HG03060 (cell line): ENCODE data around the gene ZFP36L2.

ENCODE experiments used
- ATAC-seq: cut with Tn5 transposase; IDR thresholded peaks from one replicate; pipeline ENCODE4 v1.9.1; 2021; ENCODE audit warnings: low read depth, moderate number of reproducible peaks; ENCODE audit not compliant: unreplicated experiment

Gene ZFP36L2

DNA sequence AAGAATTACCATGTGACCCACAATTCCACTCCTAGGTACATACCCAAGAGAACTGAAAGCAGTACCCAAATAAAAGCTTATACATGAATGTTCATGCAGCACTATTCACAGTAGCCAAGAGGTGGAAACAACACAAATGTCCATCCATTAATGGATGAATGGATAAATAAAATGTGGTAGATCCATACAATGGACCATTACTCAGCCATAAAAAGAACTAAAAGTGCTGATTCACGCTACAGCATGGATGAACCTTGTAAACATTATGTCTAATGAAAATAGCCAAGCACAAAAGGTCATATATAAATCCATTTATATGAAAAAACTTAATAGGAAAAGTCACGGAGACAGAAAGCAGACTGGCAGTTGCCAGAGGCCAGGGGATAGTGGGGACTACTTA is 23.6 kb upstream of the ZFP36L2 start:
- ATAC-seq, result no peak

DNA sequence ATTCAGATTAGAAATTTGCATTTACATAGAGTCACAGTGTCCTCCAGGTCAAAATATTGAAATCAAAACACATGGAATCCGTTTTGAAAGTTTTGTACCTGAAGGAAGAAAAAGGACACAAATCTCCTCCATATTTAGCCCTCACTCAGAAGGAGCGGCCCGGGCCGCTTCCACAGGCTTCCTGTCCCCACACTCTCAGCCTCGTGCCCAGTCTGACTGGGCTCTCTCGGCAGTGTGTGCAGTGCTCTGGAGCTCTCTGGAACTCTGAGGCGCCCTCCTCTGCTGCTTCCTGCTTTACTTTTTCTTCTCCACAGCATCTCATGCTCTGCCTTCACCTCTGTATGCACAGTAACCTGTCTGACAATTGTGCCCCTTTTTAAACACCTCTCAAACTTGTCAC is 22.2 kb upstream of the ZFP36L2 start:
- no peak for ATAC-seq

- ATAC-seq, result no peak
These were observed 20.2 kb upstream of the ZFP36L2 start for GRCh38 chr2:43246641-43247040.

- ATAC-seq, result no peak
These were observed 15.2 kb upstream of the ZFP36L2 start for GRCh38 chr2:43241558-43241957.

GRCh38 chr2:43240766-43241150 is 14.4 kb upstream of the ZFP36L2 start:
- no peak for ATAC-seq

- ATAC-seq, result no peak
These were observed 13.8 kb upstream of the ZFP36L2 start for GRCh38 chr2:43239981-43240765.

- no peak for ATAC-seq
These were observed 12.4 kb upstream of the ZFP36L2 start for GRCh38 chr2:43238813-43239212.

DNA sequence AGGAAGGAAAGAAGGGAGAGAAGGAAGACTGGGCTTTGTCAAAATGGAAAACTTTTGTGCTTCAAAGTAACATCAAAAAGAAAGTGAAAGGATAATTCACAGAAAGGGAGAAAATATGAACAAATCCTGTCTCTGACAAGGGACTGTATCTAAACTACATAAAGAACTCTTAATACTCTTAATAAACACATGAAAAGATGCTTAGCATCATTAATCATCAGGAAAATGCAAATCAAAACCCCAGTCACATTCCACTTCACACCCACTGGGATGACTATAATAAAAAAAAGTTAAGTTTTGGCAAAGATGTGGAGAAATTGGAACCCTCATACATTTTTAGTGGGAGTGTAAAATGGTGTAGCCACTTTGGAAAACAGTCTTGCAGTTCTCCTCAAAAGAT is 11.8 kb upstream of the ZFP36L2 start:
- ATAC-seq, result no peak

GRCh38 chr2:43233218-43234212 is 7.1 kb upstream of the ZFP36L2 start:
- no peak for ATAC-seq

DNA sequence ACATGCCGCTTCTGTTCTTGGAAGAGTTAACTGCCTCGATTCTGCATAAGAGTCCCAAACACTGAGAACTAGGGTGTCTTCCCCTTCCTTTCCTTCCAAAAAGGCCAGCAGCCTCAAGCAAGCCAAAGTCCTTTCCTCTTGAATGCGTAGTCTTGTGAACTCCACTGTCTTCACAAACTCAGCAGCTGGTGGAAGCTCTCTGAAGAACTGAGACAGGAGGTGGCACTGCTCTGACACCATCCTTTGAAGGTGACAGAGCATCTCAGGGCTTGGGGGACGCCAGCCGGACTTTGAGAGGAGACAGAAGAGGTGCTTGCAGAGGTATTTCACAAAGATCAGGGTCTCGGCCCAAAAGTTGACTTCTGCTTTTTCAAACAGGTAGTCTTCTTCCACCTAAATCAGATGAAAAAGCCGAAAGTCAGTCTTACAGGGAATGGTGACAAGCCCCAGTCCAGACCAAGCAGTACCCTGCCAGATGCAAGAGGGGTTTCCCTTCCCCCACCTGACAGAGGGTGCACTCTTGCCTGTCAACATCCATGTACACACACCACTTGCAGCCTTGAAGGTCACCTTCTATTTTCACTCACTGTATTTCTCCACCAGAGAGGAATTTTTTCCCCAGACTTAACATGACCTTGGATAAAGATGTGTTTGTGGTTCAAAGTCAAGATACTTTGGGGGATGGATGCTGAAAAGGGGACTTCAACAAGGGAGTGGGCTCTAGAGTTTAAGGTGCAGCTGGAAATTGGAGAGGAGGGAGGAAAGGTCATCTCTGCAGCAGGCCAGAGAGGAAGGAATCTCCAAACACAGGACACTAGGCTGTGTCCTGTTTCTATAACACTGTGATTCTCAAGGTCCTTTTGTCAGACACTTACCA is 4.8 kb upstream of the ZFP36L2 start:
- no peak for ATAC-seq

- no peak for ATAC-seq
These were observed 4.0 kb upstream of the ZFP36L2 start for GRCh38 chr2:43230351-43230885.

- no peak for ATAC-seq
These were observed 2.6 kb upstream of the ZFP36L2 start for GRCh38 chr2:43228756-43229659.

- no peak for ATAC-seq
These were observed 1.9 kb upstream of the ZFP36L2 start for GRCh38 chr2:43228321-43228751.

- no peak for ATAC-seq
These were observed 1.4 kb upstream of the ZFP36L2 start for GRCh38 chr2:43227830-43228281.

DNA sequence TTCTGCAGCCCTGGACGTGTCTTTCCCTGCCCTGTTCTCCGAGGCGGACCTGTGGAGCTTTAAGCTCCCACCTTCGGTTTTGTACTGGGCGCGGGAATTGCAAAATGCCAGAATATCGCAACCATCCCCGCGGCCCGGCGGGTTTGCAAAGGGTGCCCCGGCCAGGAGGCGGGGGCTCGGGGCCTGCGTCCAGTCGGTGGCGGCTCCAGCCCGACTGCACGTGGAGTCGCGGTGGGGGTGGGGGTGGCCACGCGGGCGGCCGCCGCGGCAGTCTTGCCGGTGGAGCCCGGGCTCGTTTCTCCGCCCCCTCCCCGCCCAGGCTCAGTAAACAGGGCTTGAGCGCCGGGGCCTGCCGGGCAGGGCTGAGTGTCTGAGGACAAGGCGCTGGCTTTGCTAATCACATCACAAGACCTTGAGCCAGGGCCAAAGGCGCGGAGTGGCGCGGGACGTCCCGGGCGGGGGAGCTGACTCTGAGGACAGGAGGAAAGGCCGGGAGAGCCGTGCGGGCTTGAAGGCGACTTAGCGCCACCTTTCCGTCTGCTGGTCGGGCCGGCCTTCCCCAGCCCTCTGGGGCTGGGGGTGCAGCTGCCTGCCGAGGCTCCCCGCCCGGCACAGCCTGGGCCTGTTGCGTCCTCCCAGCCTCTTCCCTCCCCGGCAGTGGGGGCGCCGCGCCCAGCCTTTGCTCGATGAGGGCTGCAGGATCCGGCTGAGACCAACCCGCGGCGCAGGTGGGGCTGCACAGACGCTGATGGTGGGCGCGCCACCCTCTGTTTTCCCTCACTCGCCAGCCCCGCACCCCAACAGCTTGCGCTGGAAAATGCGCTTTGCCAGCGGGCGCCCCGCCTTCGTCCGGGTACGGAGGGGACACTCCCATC is 786 bp upstream of the ZFP36L2 start:
- no peak for ATAC-seq

DNA sequence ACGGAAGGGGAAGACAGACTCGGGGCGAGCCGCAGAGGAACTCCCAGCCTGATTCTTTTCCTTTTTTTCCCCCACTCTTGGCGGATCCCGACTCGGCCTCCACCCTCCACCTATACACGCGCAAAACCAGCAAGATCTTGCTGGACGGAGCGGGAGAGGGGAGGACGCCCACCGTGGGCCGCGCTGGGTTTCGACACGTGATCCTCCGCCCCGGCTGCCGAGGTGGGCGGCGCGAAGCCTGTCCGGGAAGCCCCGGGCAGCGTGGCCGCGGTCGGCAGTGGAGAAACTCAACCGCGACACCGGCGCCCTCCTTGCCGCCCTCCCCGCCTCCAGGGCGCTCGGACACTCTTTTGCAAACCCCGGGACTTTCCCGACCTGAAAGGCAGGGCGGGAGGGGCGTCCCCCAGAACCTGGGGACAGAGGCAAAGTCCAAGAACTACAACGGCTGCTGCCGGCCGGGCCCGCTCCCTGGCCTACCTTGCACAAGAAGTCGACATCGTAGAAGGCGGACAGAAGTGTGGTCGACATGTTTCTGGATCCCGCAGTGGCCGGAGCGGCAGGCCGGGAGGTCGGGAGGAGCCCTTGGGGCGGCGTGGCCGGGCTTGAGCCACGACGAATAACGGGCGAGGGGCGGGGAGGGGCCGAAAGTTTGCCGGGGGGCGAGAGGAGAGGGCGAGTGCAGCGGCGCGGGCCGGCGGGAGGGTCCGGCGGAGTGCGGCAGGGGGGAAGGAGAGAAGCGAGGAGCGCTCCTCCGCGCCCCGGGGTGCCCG is 433 bp downstream of the ZFP36L2 start:
- ATAC-seq, result no peak

GRCh38 chr2:43225093-43225787 is 1.2 kb downstream of the ZFP36L2 start:
- no peak for ATAC-seq
